HT-29 (cell line): ENCODE measurements around the gene ARPP21. TPM values are rescaled to one million over a fixed set of nuclear protein-coding genes. Genes with fewer than 3 reads are reported as not detected.

Experiments
- DNase-seq: peaks from one replicate; pipeline ENCODE4 v3.0.0-alpha.2; 2015; ENCODE audit warnings: low spot score
- total RNA-seq: library from RNA; depleted of rRNA; stranded (reverse); fragments of >200 nt; shearing (Covaris generic); gene quantifications from 2 replicates; pipeline ENCODE4 v1.2.3, GENCODE V29; 2014

The ARPP21 gene
- total RNA-seq, 1 experiment from 2014 or later, result not detected

GRCh38 chr3:35675621-35676020 is 36.3 kb downstream of the ARPP21 start:
- DNase-seq, result no peak

- DNase-seq, result no peak
Measured at GRCh38 chr3:35677797-35678196, 38.5 kb downstream of the ARPP21 start.

GRCh38 chr3:35678643-35679161 is 39.4 kb downstream of the ARPP21 start:
- no peak for DNase-seq

- DNase-seq, result no peak
Measured at GRCh38 chr3:35679409-35680080, 40.2 kb downstream of the ARPP21 start.

GRCh38 chr3:35680866-35681650 is 41.7 kb downstream of the ARPP21 start:
- DNase-seq, result no peak

GRCh38 chr3:35685153-35685552 is 45.8 kb downstream of the ARPP21 start:
- DNase-seq, result no peak

- no peak for DNase-seq
Measured at GRCh38 chr3:35688826-35689225, 49.5 kb downstream of the ARPP21 start.

GRCh38 chr3:35690271-35690670 is 50.9 kb downstream of the ARPP21 start:
- DNase-seq, result no peak

- DNase-seq, result no peak
Measured at GRCh38 chr3:35705904-35706303, 66.6 kb downstream of the ARPP21 start.

GRCh38 chr3:35707904-35708303 is 68.6 kb downstream of the ARPP21 start:
- no peak for DNase-seq

GRCh38 chr3:35708394-35709271 is 69.3 kb downstream of the ARPP21 start:
- DNase-seq, result no peak

GRCh38 chr3:35709691-35710090 is 70.4 kb downstream of the ARPP21 start:
- no peak for DNase-seq

- no peak for DNase-seq
Measured at GRCh38 chr3:35710554-35710953, 71.2 kb downstream of the ARPP21 start.

- no peak for DNase-seq
Measured at GRCh38 chr3:35718921-35719320, 79.6 kb downstream of the ARPP21 start.

- DNase-seq, result no peak
Measured at GRCh38 chr3:35721628-35722027, 82.3 kb downstream of the ARPP21 start.

- no peak for DNase-seq
Measured at GRCh38 chr3:35722902-35723301, 83.6 kb downstream of the ARPP21 start.

GRCh38 chr3:35723480-35724097 is 84.3 kb downstream of the ARPP21 start:
- no peak for DNase-seq

- no peak for DNase-seq
Measured at GRCh38 chr3:35724106-35724505, 84.8 kb downstream of the ARPP21 start.

GRCh38 chr3:35727179-35727578 is 87.9 kb downstream of the ARPP21 start:
- no peak for DNase-seq

- no peak for DNase-seq
Measured at GRCh38 chr3:35733341-35733740, 94.0 kb downstream of the ARPP21 start.

- DNase-seq, result no peak
Measured at GRCh38 chr3:35733864-35734263, 94.5 kb downstream of the ARPP21 start.
